ENCODE results near the gene EWSR1. TPM values are rescaled to one million over a fixed set of nuclear protein-coding genes. Genes with fewer than 3 reads are reported as not detected.

EWSR1 gene
- total and polyA plus RNA-seq, 2 donors (not counting 3 experiments of a cell fraction or from before 2014, with no cell fraction given), result 305 to 588 TPM

GRCh38 chr22:29251981-29252911 is 15.8 kb upstream of the EWSR1 start:
- Histone ChIP-seq H3K79me2 (ENCODE audit: control insufficient read depth, insufficient read depth, low read length) (no peaks in the 10 kb centered on the region), H3K9me3 (replicated peaks; ENCODE audit: control insufficient read depth, insufficient read depth, low read length) (no peaks in the 10 kb centered on the region), H3K9me1 (replicated peaks; ENCODE audit: control insufficient read depth, extremely low read depth, insufficient read depth, low read length) (no peaks in the 10 kb centered on the region), H2AFZ (ENCODE audit: low read depth, low read length) (no peak overlapping the region), H3K27me3 (ENCODE audit: control insufficient read depth in 2 of 2, insufficient read depth in 2 of 2, low read length in 2 of 2) (peaks cover 0 to 2% of the 10 kb centered on the region in 2 experiments), H4K20me1 (replicated peaks; ENCODE audit: control insufficient read depth, extremely low read depth, insufficient read depth, low read length) (no peaks in the 10 kb centered on the region), H3K27ac (ENCODE audit: insufficient read depth, low read depth, low read length) (no peak overlapping the region), H3K36me3 (ENCODE audit: control insufficient read depth in 2 of 2, extremely low read depth in 1 of 2, insufficient read depth in 2 of 2, low read length in 2 of 2) (no peaks in the 10 kb centered on the region), H3K4me1 (ENCODE audit: control insufficient read depth, extremely low read depth, insufficient read depth, low read length) (no peaks in the 10 kb centered on the region), H3K4me3 (replicated peaks in 1 of 3; ENCODE audit: insufficient read depth in 1 of 3, low read depth in 1 of 3, low read length in 3 of 3) (no peak overlapping the region), H3K9ac (replicated peaks; ENCODE audit: extremely low read depth, insufficient read depth, low read length) (no peak overlapping the region), H3K4me2 (ENCODE audit: insufficient read depth, low read length) (no peak overlapping the region)
- CTCF ChIA-PET, result no interaction called here
- POLR2A ChIA-PET, result no interaction called here
- no peak for TF ChIP-seq EZH2 (IDR thresholded peaks at IDR 0.05; ENCODE audit: borderline replicate concordance, low read depth, low read length, severe bottlenecking)
- TF ChIP-seq JUN (IDR thresholded peaks at IDR 0.05; ENCODE audit: borderline replicate concordance, insufficient read depth, insufficient read length, low read depth), result no peak
- no peak for TF ChIP-seq FOS (IDR thresholded peaks at IDR 0.05; ENCODE audit: borderline replicate concordance, insufficient read depth, low read length)
- no peak for TF ChIP-seq CTCF (IDR thresholded peaks at IDR 0.05; ENCODE audit: extremely low read depth in 1 of 2, insufficient read depth in 1 of 2, low read depth in 1 of 2, low read length in 2 of 2)
- no peak for TF ChIP-seq POLR2A (IDR thresholded peaks at IDR 0.05; ENCODE audit: low read depth, low read length)
- no peak for TF ChIP-seq POLR2AphosphoS5 (IDR thresholded peaks at IDR 0.05; ENCODE audit: insufficient read depth, low read depth, low read length)
- no peak for TF ChIP-seq MAX (IDR thresholded peaks at IDR 0.05; ENCODE audit: insufficient read depth, insufficient read length)
- no peak for TF ChIP-seq MYC (IDR thresholded peaks at IDR 0.05; ENCODE audit: low read depth, low read length)
- no peak for TF ChIP-seq GATA2 (IDR thresholded peaks at IDR 0.05; ENCODE audit: insufficient read depth, insufficient read length, low read depth, low read length)
- no peak for DNase-seq (ENCODE audit: low read depth, low spot score)
- FAIRE-seq, result no peak
- no TSS peak for BruUV-seq (replicated peaks)
- intact Hi-C loops (cut with micrococcal nuclease) (no loop called here), dilution Hi-C loops (cut with MboI; ENCODE audit: extremely low pct_ligation_motif_present, low sequenced_read_pairs) (no loop called here)

Data from endothelial cell of umbilical vein (primary cell).